ENCODE measurements around the gene EMILIN3. TPM values are rescaled to one million over a fixed set of nuclear protein-coding genes. Genes with fewer than 3 reads are reported as not detected.
A peak's percentile ranks its signal among the peaks of the same experiment; 100 is the strongest.
"Not testable (repeated sequence)": the region's sequence is repeated elsewhere in the genome, so short reads cannot be mapped to it uniquely, and the experiment has no call there.

Gene EMILIN3
- total RNA-seq, 1 donor from 2014 or later: under 0.01 TPM

DNA sequence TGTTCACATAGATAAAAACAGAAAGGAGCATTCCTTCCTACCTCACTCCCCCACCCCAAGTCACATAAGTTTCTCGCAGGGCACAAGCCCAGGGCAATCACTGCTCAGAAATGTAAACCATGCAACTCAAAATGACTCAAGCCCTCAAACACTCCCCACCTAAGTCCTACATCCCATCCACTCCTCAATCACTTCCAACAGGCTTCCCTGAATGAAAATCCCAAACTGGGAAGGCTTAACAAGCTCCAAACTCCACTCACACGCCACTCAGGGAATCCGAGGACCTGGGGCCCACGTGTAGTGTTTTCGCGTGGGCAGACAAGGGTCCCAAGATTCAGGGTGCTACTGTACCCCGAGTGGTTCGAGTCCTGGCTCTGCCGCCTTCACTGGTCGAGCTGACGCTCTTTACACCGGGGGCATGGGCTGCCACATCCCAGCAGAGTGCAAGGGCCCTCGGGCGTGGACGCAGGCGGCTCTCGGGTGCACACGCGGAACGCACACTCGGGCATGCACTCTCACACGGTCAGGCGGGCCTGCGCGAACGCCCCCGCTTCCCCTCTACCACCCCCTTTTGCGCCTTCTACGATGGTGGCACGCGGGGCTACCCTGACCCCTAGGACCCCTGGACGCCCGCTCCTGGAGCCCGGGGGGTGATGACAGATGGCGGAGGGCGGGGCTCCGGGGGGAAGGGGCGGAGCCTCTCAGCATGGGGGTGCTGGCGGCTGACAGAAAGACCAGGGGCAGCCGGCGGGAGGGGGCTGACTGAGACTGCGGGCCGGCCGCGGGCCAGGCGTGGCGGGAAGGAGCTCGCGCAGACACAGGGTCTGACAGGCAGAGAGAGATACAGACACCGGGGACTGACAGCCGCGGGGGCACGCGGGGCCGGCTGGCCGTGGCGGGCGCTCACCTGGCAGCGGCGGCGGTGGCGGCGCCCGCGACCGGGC lies 49.7 kb downstream of the EMILIN3 start:
- peak; percentile 72 for DNase-seq

DNA sequence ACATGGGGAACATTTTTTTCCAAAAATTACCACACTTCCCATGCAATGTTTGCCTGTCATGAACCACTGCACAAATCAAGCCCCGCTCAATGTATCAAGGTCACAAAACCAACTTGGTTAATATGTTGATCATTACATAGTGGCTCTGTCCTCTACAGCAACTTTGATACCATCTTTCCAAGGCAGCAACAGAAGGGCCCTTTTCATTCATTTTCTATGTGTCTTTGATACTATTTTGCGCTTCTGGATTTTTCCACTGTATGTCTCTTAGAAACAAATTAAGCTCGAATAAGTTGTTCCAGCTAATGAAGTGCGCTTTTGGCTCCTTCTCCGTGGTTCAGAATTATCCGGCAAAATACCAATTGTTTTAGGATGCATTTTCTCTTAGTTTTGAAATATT lies 50.6 kb downstream of the EMILIN3 start:
- no peak for DNase-seq

DNA sequence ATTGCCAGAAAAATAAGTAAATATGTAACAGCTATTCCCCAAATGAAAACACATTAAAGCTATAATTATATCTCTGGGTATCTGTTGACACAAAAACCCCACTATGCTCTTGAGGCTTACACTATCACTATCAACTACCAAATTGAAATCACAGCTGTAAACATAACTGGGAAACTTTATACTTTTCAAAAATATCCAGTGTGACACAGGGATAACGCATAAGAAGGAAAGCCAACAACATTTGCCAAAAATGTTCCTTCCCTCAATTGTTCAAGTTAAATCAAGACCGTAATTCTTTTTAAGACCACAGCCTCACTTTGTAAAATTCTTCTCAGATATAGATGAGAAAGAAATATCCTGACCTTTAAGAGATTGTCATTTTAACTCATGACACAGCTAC lies 52.2 kb downstream of the EMILIN3 start:
- DNase-seq: no peak

DNA sequence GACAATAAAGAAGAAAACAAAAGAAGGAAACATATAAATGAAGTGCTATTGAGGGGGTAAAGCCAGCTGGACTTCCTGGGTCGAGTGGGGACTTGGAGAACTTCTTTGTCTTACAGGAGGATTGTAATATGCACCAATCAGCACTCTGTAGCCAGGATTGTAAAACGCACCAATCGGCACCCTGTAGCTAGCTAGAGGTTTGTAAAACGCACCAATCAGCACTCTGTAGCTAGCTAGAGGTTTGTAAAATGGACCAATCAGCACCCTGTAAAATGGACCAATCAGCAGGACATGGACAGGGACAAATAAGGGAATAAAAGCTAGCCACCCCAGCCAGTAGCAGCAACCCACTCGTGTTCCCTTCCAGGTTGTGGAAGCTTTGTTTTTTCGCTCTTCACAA lies 54.6 kb downstream of the EMILIN3 start:
- DNase-seq: not testable (repeated sequence)

Other genes with a start within 250 kb of the EMILIN3 start
- 188 TPM in 2 replicates for gene PLCG1, start 229.3 kb downstream of the EMILIN3 start, total RNA-seq
- 10.6 and 12.1 TPM in 2 replicates for gene ZHX3, start 49.1 kb downstream of the EMILIN3 start, total RNA-seq
- gene LPIN3, start 26.0 kb downstream of the EMILIN3 start, total RNA-seq: 1.0 and 1.5 TPM in 2 replicates